H9 (cell line): ENCODE results near the gene PFKP. TPM values are rescaled to one million over a fixed set of nuclear protein-coding genes. Genes with fewer than 3 reads are reported as not detected.
A peak's percentile ranks its signal among the peaks of the same experiment; 100 is the strongest.

Experiments
- DNase-seq: peaks from one replicate; pipeline ENCODE4 v3.0.0-alpha.2; 2017
- H2AFZ ChIP-seq: one replicate; pipeline ENCODE4 v1.6.1; 2013; ENCODE audit warnings: mild to moderate bottlenecking, low read length, control low read depth, moderate library complexity
- H2AK5ac ChIP-seq: 2 replicates; pipeline ENCODE4 v1.6.1; 2013; ENCODE audit warnings: low read length, control low read depth, mixed read lengths; ENCODE audit not compliant: insufficient read length
- H2BK120ac ChIP-seq: one replicate; pipeline ENCODE4 v1.6.1; 2013; ENCODE audit warnings: low read depth, mild to moderate bottlenecking, low read length, control low read depth, inconsistent platforms; ENCODE audit not compliant: poor library complexity, severe bottlenecking
- H2BK12ac ChIP-seq: 2 replicates; pipeline ENCODE4 v1.6.1; 2013; ENCODE audit warnings: low read length, control low read depth, mixed read lengths, low read depth; ENCODE audit not compliant: insufficient read length
- H2BK15ac ChIP-seq: 2 replicates; pipeline ENCODE4 v1.6.1; 2013; ENCODE audit warnings: low read depth, low read length, control low read depth
- H2BK20ac ChIP-seq: one replicate; pipeline ENCODE4 v1.6.1; 2013; ENCODE audit warnings: low read depth, mild to moderate bottlenecking, low read length, control low read depth, inconsistent platforms; ENCODE audit not compliant: poor library complexity, severe bottlenecking
- H2BK5ac ChIP-seq: 2 replicates; pipeline ENCODE4 v1.6.1; 2013; ENCODE audit warnings: low read length, control low read depth, mixed read lengths; ENCODE audit not compliant: insufficient read length
- H3K14ac ChIP-seq: 2 replicates; pipeline ENCODE4 v1.6.1; 2013; ENCODE audit warnings: low read length, control low read depth; ENCODE audit not compliant: insufficient read depth
- H3K18ac ChIP-seq: 2 replicates; pipeline ENCODE4 v1.6.1; 2013; ENCODE audit warnings: low read depth, mild to moderate bottlenecking, mixed read lengths, low read length, control low read depth; ENCODE audit not compliant: insufficient read length
- H3K23ac ChIP-seq: 2 replicates; pipeline ENCODE4 v1.6.1; 2013; ENCODE audit warnings: low read length, control low read depth, mixed read lengths, low read depth; ENCODE audit not compliant: insufficient read length
- H3K23me2 ChIP-seq: 2 replicates; pipeline ENCODE4 v1.6.1; 2013; ENCODE audit warnings: low read depth, mild to moderate bottlenecking, mixed read lengths, low read length, control low read depth; ENCODE audit not compliant: insufficient read length, poor library complexity, severe bottlenecking
- H3K27ac ChIP-seq: 2 replicates; pipeline ENCODE4 v1.5.1; 2013; ENCODE audit warnings: low read length, control low read depth, mixed read lengths, low read depth; ENCODE audit not compliant: insufficient read length
- H3K27me3 ChIP-seq: 2 replicates; pipeline ENCODE4 v1.6.1; 2013; ENCODE audit warnings: low read length, control low read depth, inconsistent platforms; ENCODE audit not compliant: insufficient read depth
- H3K4ac ChIP-seq: 2 replicates; pipeline ENCODE4 v1.6.1; 2013; ENCODE audit warnings: low read depth, mild to moderate bottlenecking, control low read depth, inconsistent platforms, low read length, moderate library complexity
- H3K4me1 ChIP-seq: 2 replicates; pipeline ENCODE4 v1.6.1; 2013; ENCODE audit warnings: low read length, control low read depth, inconsistent platforms; ENCODE audit not compliant: insufficient read depth
- H3K4me2 ChIP-seq: 2 replicates; pipeline ENCODE4 v1.6.1; 2013; ENCODE audit warnings: low read length, control low read depth, mixed read lengths; ENCODE audit not compliant: insufficient read length, insufficient read depth
- H3K56ac ChIP-seq: 2 replicates; pipeline ENCODE4 v1.6.1; 2013; ENCODE audit warnings: low read depth, mild to moderate bottlenecking, mixed read lengths, low read length, control low read depth; ENCODE audit not compliant: insufficient read length
- H3K79me1 ChIP-seq: 2 replicates; pipeline ENCODE4 v1.6.1; 2013; ENCODE audit warnings: low read depth, mild to moderate bottlenecking, moderate library complexity, low read length, control low read depth, inconsistent platforms; ENCODE audit not compliant: insufficient read depth, poor library complexity, severe bottlenecking
- H3K79me2 ChIP-seq: 2 replicates; pipeline ENCODE4 v1.6.1; 2013; ENCODE audit warnings: low read length, control low read depth, inconsistent platforms; ENCODE audit not compliant: insufficient read depth
- H3K9ac ChIP-seq: 2 replicates; pipeline ENCODE4 v1.6.1; 2013; ENCODE audit warnings: low read length, control low read depth, mixed read lengths; ENCODE audit not compliant: insufficient read length; ENCODE audit errors: extremely low read depth
- H3K9me3 ChIP-seq: one replicate; pipeline ENCODE4 v1.6.1; 2013; ENCODE audit warnings: low read depth, low read length, inconsistent platforms; ENCODE audit not compliant: control insufficient read depth
- H3T11ph ChIP-seq: one replicate; pipeline ENCODE4 v1.6.1; 2013; ENCODE audit warnings: mild to moderate bottlenecking, low read length, control low read depth, inconsistent platforms
- H4K20me1 ChIP-seq: one replicate; pipeline ENCODE4 v1.6.1; 2013; ENCODE audit not compliant: control insufficient read depth, insufficient read length, insufficient read depth
- H4K5ac ChIP-seq: 2 replicates; pipeline ENCODE4 v1.6.1; 2013; ENCODE audit warnings: low read depth, mild to moderate bottlenecking, mixed read lengths, low read length, control low read depth; ENCODE audit not compliant: insufficient read length
- H4K8ac ChIP-seq: replicated peaks from 2 replicates; pipeline ENCODE4 v1.6.1; 2013; ENCODE audit warnings: low read length, control low read depth, mixed read lengths, low read depth; ENCODE audit not compliant: insufficient read length
- H4K91ac ChIP-seq: 2 replicates; pipeline ENCODE4 v1.6.1; 2013; ENCODE audit warnings: low read depth, mild to moderate bottlenecking, moderate library complexity, mixed read lengths, low read length, control low read depth; ENCODE audit not compliant: insufficient read length
- H3K27ac Mint-ChIP-seq, 3 experiments: 2 replicates in 2 of 3; 3 replicates in 1 of 3; pipeline ENCODE4 v1.8.0; 2020 to 2021; ENCODE audit warnings: mixed read lengths in 3 of 3, mild to moderate bottlenecking in 1 of 3, moderate library complexity in 1 of 3
- H3K27me3 Mint-ChIP-seq: 2 replicates; pipeline ENCODE4 v1.8.0; 2021; ENCODE audit warnings: low read depth, mild to moderate bottlenecking, moderate library complexity, mixed read lengths
- H3K36me3 Mint-ChIP-seq, 3 experiments: 2 replicates in 2 of 3; 3 replicates in 1 of 3; pipeline ENCODE4 v1.8.0; 2020 to 2021; ENCODE audit warnings: low read depth in 3 of 3, mixed read lengths in 3 of 3; ENCODE audit not compliant: insufficient read depth in 1 of 3
- H3K4me1 Mint-ChIP-seq, 2 experiments: 2 replicates each; pipeline ENCODE4 v1.8.0; 2020; ENCODE audit warnings: mixed read lengths in 2 of 2
- H3K4me3 Mint-ChIP-seq, 2 experiments: 2 replicates in 1 of 2; 3 replicates in 1 of 2; pipeline ENCODE4 v1.8.0; 2020 to 2021; ENCODE audit warnings: mild to moderate bottlenecking in 2 of 2, mixed read lengths in 2 of 2, moderate library complexity in 1 of 2
- H3K9me3 Mint-ChIP-seq, 2 experiments: 2 replicates in 1 of 2; 3 replicates in 1 of 2; pipeline ENCODE4 v1.8.0; 2020; ENCODE audit warnings: mild to moderate bottlenecking in 2 of 2, mixed read lengths in 2 of 2, moderate library complexity in 1 of 2
- WGBS: extraction: QIAGEN DNeasy Blood & Tissue Kit; methylation state at CpG from one replicate; pipeline ENCODE4 v1.1.7; 2013; ENCODE audit warnings: missing lambda C conversion rate, low lambda C conversion rate, mixed read lengths; ENCODE audit not compliant: insufficient read length; ENCODE audit errors: extremely low coverage; 5-methylcytosine and 5-hydroxymethylcytosine counted together
- long read RNA-seq: library from polyadenylated mRNA; unstranded; transcript quantifications from one replicate; pipeline ENCODE4 v2.0.0, GENCODE V29; 2020
- total RNA-seq: library from RNA; stranded (reverse); gene quantifications from 2 replicates; pipeline ENCODE4 v1.2.1, GENCODE V29; 2021
- TF ChIP-seq, protein P1 (sequence below): fragments of 200-600 bp; sonication (generic); conservative IDR thresholded peaks from 3 replicates; pipeline ENCODE4 v1.8.0; 2021; ENCODE audit warnings: antibody characterized with exemption, mild to moderate bottlenecking

Gene PFKP
- total RNA-seq, result 145 and 148 TPM in 2 replicates
- long read RNA-seq, transcript PFKP-203 (22 exons, 2,654 nt), result major isoform, 1,148 of 1,306 reads
- long read RNA-seq, partial matches to known transcripts, result 53 of 1,306 reads
- long read RNA-seq, other reads (novel, unspliced or antisense), result 104 of 1,306 reads

DNA sequence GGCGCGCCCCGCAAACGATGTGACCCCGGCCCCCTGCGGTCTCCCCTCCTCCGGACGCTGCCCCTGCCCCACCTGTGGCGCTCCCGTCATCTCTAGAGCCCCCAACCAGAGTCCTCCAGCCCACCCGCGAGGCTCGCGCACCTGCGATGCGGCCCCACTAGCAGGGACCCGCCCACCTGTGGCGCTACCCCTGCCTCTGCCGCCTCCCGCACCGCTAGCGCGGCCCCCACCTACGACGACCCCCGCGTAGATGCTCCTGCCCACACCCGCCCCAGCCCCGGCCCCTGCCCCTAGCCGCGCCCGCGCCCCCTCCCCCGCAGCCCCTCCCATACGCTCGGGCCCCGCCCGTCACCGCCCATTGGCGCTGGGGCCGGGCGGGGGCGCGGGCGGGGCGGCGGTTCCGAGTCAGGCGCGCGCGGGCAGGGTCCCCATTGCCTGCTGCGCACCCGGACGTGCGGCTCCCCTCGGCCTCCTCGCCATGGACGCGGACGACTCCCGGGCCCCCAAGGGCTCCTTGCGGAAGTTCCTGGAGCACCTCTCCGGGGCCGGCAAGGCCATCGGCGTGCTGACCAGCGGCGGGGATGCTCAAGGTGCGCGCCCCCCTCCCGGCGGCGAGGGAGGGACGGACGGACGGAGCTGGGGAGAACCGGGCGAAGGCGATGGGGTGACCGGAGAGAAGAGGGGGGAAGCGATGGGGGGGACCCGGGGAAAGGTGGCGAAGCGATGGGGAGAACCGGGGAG is at the start of gene PFKP:
Gene PFKP, plus strand, starts transcription at position 431 of the 741 bp plus-strand sequence. Its CDS starts 48 bp downstream, at position 479.
- no peak within 1 kb of the TSS; the same call in 1 of the 2 replicates for H3K4ac ChIP-seq
- H3K14ac ChIP-seq, result peak within 1 kb of the TSS; percentile 75
- H3K79me2 ChIP-seq, result peaks cover 17% of the 10 kb centered on the region
- H3K9ac ChIP-seq, result peak within 1 kb of the TSS; percentile 60
- TF ChIP-seq, protein P1, sequence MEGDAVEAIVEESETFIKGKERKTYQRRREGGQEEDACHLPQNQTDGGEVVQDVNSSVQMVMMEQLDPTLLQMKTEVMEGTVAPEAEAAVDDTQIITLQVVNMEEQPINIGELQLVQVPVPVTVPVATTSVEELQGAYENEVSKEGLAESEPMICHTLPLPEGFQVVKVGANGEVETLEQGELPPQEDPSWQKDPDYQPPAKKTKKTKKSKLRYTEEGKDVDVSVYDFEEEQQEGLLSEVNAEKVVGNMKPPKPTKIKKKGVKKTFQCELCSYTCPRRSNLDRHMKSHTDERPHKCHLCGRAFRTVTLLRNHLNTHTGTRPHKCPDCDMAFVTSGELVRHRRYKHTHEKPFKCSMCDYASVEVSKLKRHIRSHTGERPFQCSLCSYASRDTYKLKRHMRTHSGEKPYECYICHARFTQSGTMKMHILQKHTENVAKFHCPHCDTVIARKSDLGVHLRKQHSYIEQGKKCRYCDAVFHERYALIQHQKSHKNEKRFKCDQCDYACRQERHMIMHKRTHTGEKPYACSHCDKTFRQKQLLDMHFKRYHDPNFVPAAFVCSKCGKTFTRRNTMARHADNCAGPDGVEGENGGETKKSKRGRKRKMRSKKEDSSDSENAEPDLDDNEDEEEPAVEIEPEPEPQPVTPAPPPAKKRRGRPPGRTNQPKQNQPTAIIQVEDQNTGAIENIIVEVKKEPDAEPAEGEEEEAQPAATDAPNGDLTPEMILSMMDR, result no peak
- H3K18ac ChIP-seq, result peak within 1 kb of the TSS; percentile 79
- no peak within 1 kb of the TSS for H3K23ac ChIP-seq
- no peaks in the 10 kb centered on the region for H4K20me1 ChIP-seq
- H2AK5ac ChIP-seq, result no peak within 1 kb of the TSS
- H3T11ph ChIP-seq, result no peak within 1 kb of the TSS
- no peak within 1 kb of the TSS for H3K27ac ChIP-seq
- H3K4me1 ChIP-seq, result no peaks in the 10 kb centered on the region
- H2BK120ac ChIP-seq, result no peak within 1 kb of the TSS
- H2AFZ ChIP-seq, result no peak within 1 kb of the TSS
- Mint-ChIP-seq H3K9me3 (no peaks in the 10 kb centered on the region), H3K4me1 (peaks cover 27% of the 10 kb centered on the region in 2 experiments), H3K27ac (peak within 1 kb of the TSS in 1 of 3 experiments; percentile 67; a peak in 2 of 7 replicates), H3K27me3 (peaks cover 23% of the 10 kb centered on the region), H3K36me3 (peaks cover 17 to 31% (median 29%) of the 10 kb centered on the region in 3 experiments), H3K4me3 (peak within 1 kb of the TSS; percentile 84 to 88)
- H2BK20ac ChIP-seq, result no peak within 1 kb of the TSS
- H4K91ac ChIP-seq, result no peak within 1 kb of the TSS
- H3K4me2 ChIP-seq, result peak within 1 kb of the TSS; percentile 66
- H2BK12ac ChIP-seq, result no peak within 1 kb of the TSS
- H4K8ac ChIP-seq, result no peak within 1 kb of the TSS
- H4K5ac ChIP-seq, result no peak within 1 kb of the TSS
- WGBS, result no CpG with 5 or more reads among the region's 86 CpGs
- H2BK15ac ChIP-seq, result no peak within 1 kb of the TSS; the same call in 1 of the 2 replicates
- H3K79me1 ChIP-seq, result peaks cover 2% of the 10 kb centered on the region
- peaks cover 6% of the 10 kb centered on the region for H3K23me2 ChIP-seq
- H2BK5ac ChIP-seq, result no peak within 1 kb of the TSS
- H3K27me3 ChIP-seq, result no peaks in the 10 kb centered on the region
- no peaks in the 10 kb centered on the region for H3K9me3 ChIP-seq
- no peak within 1 kb of the TSS for H3K56ac ChIP-seq
- DNase-seq, result peak; percentile 61
